Measurements from ENCODE around the gene TPO. TPM values are rescaled to one million over a fixed set of nuclear protein-coding genes. Genes with fewer than 3 reads are reported as not detected.

Gene TPO
- total RNA-seq, 1 donor from 2014 or later = not detected

DNA sequence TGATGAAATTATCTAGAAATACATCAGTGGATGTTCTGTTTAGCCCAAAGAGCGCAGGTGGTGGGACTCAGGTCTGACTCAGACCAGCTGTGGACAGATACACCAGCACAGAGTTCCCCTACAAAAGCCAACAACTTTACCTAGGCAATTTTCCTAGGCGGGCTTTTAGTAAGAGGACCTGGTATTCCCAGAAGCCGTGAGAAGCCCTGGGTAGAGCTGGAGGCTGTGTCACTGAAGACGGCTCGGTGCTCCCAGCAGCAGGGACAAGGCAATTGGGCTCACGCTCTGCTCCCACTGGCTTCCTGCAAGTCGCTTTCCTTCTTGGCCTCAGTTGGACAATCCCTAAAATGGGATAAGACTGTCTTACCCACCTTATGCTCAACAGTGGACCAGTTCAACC, 41.1 kb downstream of the TPO start:
- Mint-ChIP-seq H3K4me3 (no peak overlapping the region), H3K9me3 (peaks cover 2% of the 10 kb centered on the region), H3K4me1 (peaks cover 17% of the 10 kb centered on the region), H3K36me3 (peaks cover 3% of the 10 kb centered on the region), H3K27me3 (ENCODE audit: insufficient read depth, low read depth) (peaks cover 8% of the 10 kb centered on the region), H3K27ac (no peak overlapping the region)
- no peak for DNase-seq (ENCODE audit: low spot score)
- H3K9me3 ChIP-seq (ENCODE audit: low read depth) = no peaks in the 10 kb centered on the region
- no peaks in the 10 kb centered on the region for H3K79me2 ChIP-seq (ENCODE audit: low read depth)
- no peak overlapping the region for H3K9ac ChIP-seq
- no peaks in the 10 kb centered on the region for H3K27me3 ChIP-seq
- no peak overlapping the region for H2AFZ ChIP-seq (replicated peaks)
- H3K4me2 ChIP-seq = no peak overlapping the region
- no peaks in the 10 kb centered on the region for H3K36me3 ChIP-seq
- TF ChIP-seq EZH2phosphoT487 (IDR thresholded peaks at IDR 0.05) = no peak
- no peak for TF ChIP-seq EZH2 (IDR thresholded peaks at IDR 0.05)
- TF ChIP-seq, protein P1, sequence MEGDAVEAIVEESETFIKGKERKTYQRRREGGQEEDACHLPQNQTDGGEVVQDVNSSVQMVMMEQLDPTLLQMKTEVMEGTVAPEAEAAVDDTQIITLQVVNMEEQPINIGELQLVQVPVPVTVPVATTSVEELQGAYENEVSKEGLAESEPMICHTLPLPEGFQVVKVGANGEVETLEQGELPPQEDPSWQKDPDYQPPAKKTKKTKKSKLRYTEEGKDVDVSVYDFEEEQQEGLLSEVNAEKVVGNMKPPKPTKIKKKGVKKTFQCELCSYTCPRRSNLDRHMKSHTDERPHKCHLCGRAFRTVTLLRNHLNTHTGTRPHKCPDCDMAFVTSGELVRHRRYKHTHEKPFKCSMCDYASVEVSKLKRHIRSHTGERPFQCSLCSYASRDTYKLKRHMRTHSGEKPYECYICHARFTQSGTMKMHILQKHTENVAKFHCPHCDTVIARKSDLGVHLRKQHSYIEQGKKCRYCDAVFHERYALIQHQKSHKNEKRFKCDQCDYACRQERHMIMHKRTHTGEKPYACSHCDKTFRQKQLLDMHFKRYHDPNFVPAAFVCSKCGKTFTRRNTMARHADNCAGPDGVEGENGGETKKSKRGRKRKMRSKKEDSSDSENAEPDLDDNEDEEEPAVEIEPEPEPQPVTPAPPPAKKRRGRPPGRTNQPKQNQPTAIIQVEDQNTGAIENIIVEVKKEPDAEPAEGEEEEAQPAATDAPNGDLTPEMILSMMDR (IDR thresholded peaks at IDR 0.05) = no peak
- no peak overlapping the region for H3K27ac ChIP-seq
- H3K4me1 ChIP-seq = no peaks in the 10 kb centered on the region
- H4K20me1 ChIP-seq (ENCODE audit: low read depth) = no peaks in the 10 kb centered on the region
- H3K4me3 ChIP-seq = no peak overlapping the region
- peaks cover 7% of the 10 kb centered on the region for H3F3A ChIP-seq (ENCODE audit: low read depth)

DNA sequence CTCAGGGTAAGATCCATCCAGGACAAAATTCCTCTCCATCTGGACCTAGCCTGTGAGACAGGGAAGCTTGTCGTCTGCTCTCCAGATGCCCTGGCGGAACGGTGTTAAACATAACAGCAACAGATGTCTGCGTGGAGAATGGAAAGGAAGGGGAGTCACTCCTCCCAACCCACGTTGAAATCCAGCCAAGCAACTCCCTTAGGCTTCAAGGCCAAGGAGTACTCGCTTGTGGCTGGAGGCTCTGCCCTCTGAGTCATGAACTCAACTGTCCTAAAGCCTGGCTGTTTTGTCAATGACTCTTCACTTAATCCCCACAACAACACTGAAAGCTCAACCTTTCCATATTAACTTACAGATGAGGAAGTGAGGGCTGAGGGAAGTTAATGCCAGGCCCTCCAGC, 42.2 kb downstream of the TPO start:
- TF ChIP-seq EZH2phosphoT487 (IDR thresholded peaks at IDR 0.05) (no peak), EZH2 (IDR thresholded peaks at IDR 0.05) (no peak)
- TF ChIP-seq, protein P1 (IDR thresholded peaks at IDR 0.05) = no peak
- Histone ChIP-seq H3K4me3 (no peak overlapping the region), H3K36me3 (no peaks in the 10 kb centered on the region), H3K9ac (no peak overlapping the region), H3K79me2 (ENCODE audit: low read depth) (no peaks in the 10 kb centered on the region), H4K20me1 (ENCODE audit: low read depth) (no peaks in the 10 kb centered on the region), H3K27me3 (no peaks in the 10 kb centered on the region), H3K4me2 (no peak overlapping the region), H3K27ac (no peak overlapping the region), H3K4me1 (no peaks in the 10 kb centered on the region), H2AFZ (replicated peaks) (no peak overlapping the region), H3K9me3 (ENCODE audit: low read depth) (no peaks in the 10 kb centered on the region), H3F3A (ENCODE audit: low read depth) (peaks cover 7% of the 10 kb centered on the region)
- Mint-ChIP-seq H3K9me3 (no peaks in the 10 kb centered on the region), H3K27ac (peak overlapping the region; percentile 75), H3K4me3 (no peak overlapping the region), H3K4me1 (peaks cover 10% of the 10 kb centered on the region), H3K36me3 (peaks cover 3% of the 10 kb centered on the region), H3K27me3 (ENCODE audit: insufficient read depth, low read depth) (peaks cover 8% of the 10 kb centered on the region)
- no peak for DNase-seq (ENCODE audit: low spot score)

DNA sequence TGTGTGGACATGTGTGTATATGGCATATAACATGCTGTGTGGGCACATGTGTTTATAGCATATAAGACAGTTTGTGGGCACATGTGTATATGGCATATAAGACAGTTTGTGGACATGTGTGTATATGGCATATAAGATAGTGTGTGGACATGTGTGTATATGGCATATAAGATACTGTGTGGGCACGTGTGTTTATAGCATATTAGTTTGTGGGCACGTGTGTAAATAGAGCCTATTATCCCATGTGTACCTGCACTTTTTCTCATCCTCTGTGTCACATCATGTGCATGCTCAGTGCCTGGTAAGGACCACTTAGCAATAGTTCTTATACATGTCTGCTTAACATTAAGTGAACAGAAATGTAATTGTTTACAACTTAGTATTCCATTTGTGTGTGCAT, 45.2 kb downstream of the TPO start:
- peaks cover 5% of the 10 kb centered on the region for H3K27me3 Mint-ChIP-seq (ENCODE audit: insufficient read depth, low read depth)
- H3K9ac ChIP-seq = no peak overlapping the region
- DNase-seq (ENCODE audit: low spot score) = no peak
- no peaks in the 10 kb centered on the region for H3K36me3 Mint-ChIP-seq
- H3K4me1 Mint-ChIP-seq = no peaks in the 10 kb centered on the region
- no peaks in the 10 kb centered on the region for H3K9me3 Mint-ChIP-seq
- TF ChIP-seq EZH2phosphoT487 (IDR thresholded peaks at IDR 0.05) (no peak), EZH2 (IDR thresholded peaks at IDR 0.05) (no peak)
- TF ChIP-seq, protein P1 (IDR thresholded peaks at IDR 0.05) = no peak
- H3K27ac Mint-ChIP-seq = no peak overlapping the region
- H3K27me3 ChIP-seq = no peaks in the 10 kb centered on the region
- no peak overlapping the region for H3K4me2 ChIP-seq
- no peak overlapping the region for H2AFZ ChIP-seq (replicated peaks)
- no peaks in the 10 kb centered on the region for H3K9me3 ChIP-seq (ENCODE audit: low read depth)
- no peaks in the 10 kb centered on the region for H3K79me2 ChIP-seq (ENCODE audit: low read depth)
- no peak overlapping the region for H3K4me3 Mint-ChIP-seq
- no peaks in the 10 kb centered on the region for H4K20me1 ChIP-seq (ENCODE audit: low read depth)
- no peak overlapping the region for H3K4me3 ChIP-seq
- H3K4me1 ChIP-seq = no peaks in the 10 kb centered on the region
- peaks cover 7% of the 10 kb centered on the region for H3F3A ChIP-seq (ENCODE audit: low read depth)
- no peak overlapping the region for H3K27ac ChIP-seq
- H3K36me3 ChIP-seq = no peaks in the 10 kb centered on the region
